K562 (cell line): ENCODE data around the gene TTC24. TPM values are rescaled to one million over a fixed set of nuclear protein-coding genes. Genes with fewer than 3 reads are reported as not detected.
A peak's percentile ranks its signal among the peaks of the same experiment; 100 is the strongest.
"Not testable (repeated sequence)": the region's sequence is repeated elsewhere in the genome, so short reads cannot be mapped to it uniquely, and the experiment has no call there.

Source experiments
- ATAC-seq: fragments of 200-7000 bp; cut with Tn5 transposase; 3 replicates; pipeline ENCODE4 v1.9.1; 2020; ENCODE audit warnings: moderate library complexity
- BruUV-seq: library from RNA; stranded (reverse); fragments of 400-500 nt; replicated peaks from 2 replicates; lab custom pipeline; 2021; lab: Mats Ljungman, UMichigan
- CTCF ChIA-PET: fragments of 300-600 bp; formaldehyde crosslinking; extraction: SDS; loops from one replicate; lab custom pipeline; 2021; ENCODE audit warnings: low intra/inter-chr PET ratio; lab: Yijun Ruan, JAX
- POLR2A ChIA-PET: fragments of 300-600, 350-650 bp; sonication (Branson Sonifier 250); formaldehyde crosslinking; extraction: SDS; loops from one replicate; lab custom pipeline; 2021; ENCODE audit warnings: antibody characterized with exemption, inconsistent platforms; lab: Yijun Ruan, JAX
- DNase-seq, 4 experiments: peaks; one replicate each; pipeline versions ENCODE4 v3.0.0 to v3.0.0-alpha.2; 2011 to 2018; ENCODE audit warnings: low spot score in 3 of 4, mixed read lengths in 3 of 4; ENCODE audit errors: extremely low read depth in 1 of 4
- FAIRE-seq: peaks from 2 replicates; lab custom pipeline; 2011; peaks lifted over from hg19 to GRCh38; lab: Jason Lieb, UNC
- H2AFZ ChIP-seq: 2 replicates; pipeline ENCODE4 v1.6.0; 2011; ENCODE audit warnings: low read depth, low read length, control low read depth, inconsistent platforms
- H3K27ac ChIP-seq: fragments of 200-600 bp; 3 replicates; pipeline ENCODE4 v1.8.0; 2011; ENCODE audit warnings: low read depth, mild to moderate bottlenecking, control low read depth, inconsistent platforms, low read length, moderate library complexity, mixed read lengths; ENCODE audit errors: extremely low read depth
- H3K27me3 ChIP-seq, 2 experiments: fragments of 300-600 bp in 1 of 2; 2 replicates in 1 of 2; 3 replicates in 1 of 2; pipeline versions ENCODE4 v1.6.0 to v1.8.0; 2011; ENCODE audit warnings: inconsistent platforms in 2 of 2, low read length in 2 of 2, mild to moderate bottlenecking in 1 of 2, mixed read lengths in 1 of 2, moderate library complexity in 1 of 2; ENCODE audit not compliant: control insufficient read depth in 2 of 2, insufficient read depth in 2 of 2
- H3K36me3 ChIP-seq: fragments of 300-600 bp; 3 replicates; pipeline ENCODE4 v1.8.0; 2011; ENCODE audit warnings: mild to moderate bottlenecking, low read length, inconsistent platforms; ENCODE audit not compliant: control insufficient read depth, insufficient read depth
- H3K4me1 ChIP-seq, 2 experiments: fragments of 200-600 bp in 1 of 2; replicated peaks in 1 of 2; 2 replicates in 1 of 2; 3 replicates in 1 of 2; pipeline versions ENCODE4 v1.5.1 to v1.8.0; 2011; ENCODE audit warnings: inconsistent platforms in 2 of 2, low read length in 2 of 2, mild to moderate bottlenecking in 1 of 2, mixed read lengths in 1 of 2, moderate library complexity in 1 of 2; ENCODE audit not compliant: control insufficient read depth in 2 of 2, insufficient read depth in 2 of 2
- H3K4me2 ChIP-seq: 2 replicates; pipeline ENCODE4 v1.6.1; 2011; ENCODE audit warnings: low read length, control low read depth, inconsistent platforms, mixed read lengths; ENCODE audit not compliant: insufficient read depth
- H3K4me3 ChIP-seq: fragments of 200-600 bp; sonication (generic), shearing (Covaris generic); 2 replicates; pipeline ENCODE4 v1.5.1; 2016; ENCODE audit warnings: control low read depth, inconsistent platforms
- H3K79me2 ChIP-seq: fragments of 200-600 bp; 3 replicates; pipeline ENCODE4 v1.8.0; 2011; ENCODE audit warnings: low read length, inconsistent platforms; ENCODE audit not compliant: control insufficient read depth, insufficient read depth
- H3K9ac ChIP-seq, 2 experiments: 2 replicates each; pipeline versions ENCODE4 v1.6.0 to v1.6.1; 2011; ENCODE audit warnings: low read depth in 2 of 2, low read length in 2 of 2, control low read depth in 1 of 2, inconsistent platforms in 1 of 2, mild to moderate bottlenecking in 1 of 2, mixed read lengths in 1 of 2; ENCODE audit not compliant: insufficient read depth in 1 of 2
- H3K9me1 ChIP-seq: one replicate; pipeline ENCODE4 v1.6.0; 2011; ENCODE audit warnings: inconsistent platforms, mild to moderate bottlenecking, low read length, moderate library complexity; ENCODE audit not compliant: control insufficient read depth, insufficient read depth
- H3K9me3 ChIP-seq: replicated peaks from 2 replicates; pipeline ENCODE4 v1.5.1; 2011; ENCODE audit warnings: low read depth, low read length, inconsistent platforms; ENCODE audit not compliant: control insufficient read depth, insufficient read depth
- H4K20me1 ChIP-seq: replicated peaks from 2 replicates; pipeline ENCODE4 v1.6.1; 2011; ENCODE audit warnings: low read length, inconsistent platforms, mixed read lengths; ENCODE audit not compliant: control insufficient read depth, insufficient read depth
- ATF3 ChIP-seq, 2 experiments: fragments of 450-650 bp in 1 of 2; sonication (generic) in 1 of 2; formaldehyde crosslinking in 1 of 2; IDR thresholded peaks in 1 of 2; conservative IDR thresholded peaks in 1 of 2; 2 replicates each; pipeline versions ENCODE4 v1.6.1 to v1.8.1; 2016 to 2023; ENCODE audit warnings: mild to moderate bottlenecking in 2 of 2, moderate library complexity in 2 of 2, inconsistent platforms in 1 of 2, missing genetic modification reagents in 1 of 2
- C11orf30 ChIP-seq: fragments of 450-650 bp; IDR thresholded peaks from 2 replicates; pipeline ENCODE4 v1.6.1; 2016; ENCODE audit warnings: low read depth, mild to moderate bottlenecking
- CEBPG ChIP-seq, 3 experiments: fragments of 200-800 bp in 1 of 3; sonication (Bioruptor generic) in 1 of 3; sonication (generic) in 1 of 3; formaldehyde crosslinking in 1 of 3; IDR thresholded peaks in 2 of 3; conservative IDR thresholded peaks in 1 of 3; 2 replicates each; pipeline versions ENCODE4 v1.6.1 to v1.8.0; 2016 to 2022; ENCODE audit warnings: missing compliant biosample characterization in 2 of 3, missing genetic modification characterization in 2 of 3, mild to moderate bottlenecking in 1 of 3, missing genetic modification reagents in 1 of 3
- CREM ChIP-seq: IDR thresholded peaks from 2 replicates; pipeline ENCODE4 v1.6.1; 2014; ENCODE audit warnings: antibody characterized with exemption, low read depth
- FOXK2 ChIP-seq, 2 experiments: fragments of 450-650 bp; IDR thresholded peaks in 1 of 2; conservative IDR thresholded peaks in 1 of 2; 2 replicates each; pipeline ENCODE4 v1.6.1; 2016; ENCODE audit warnings: low read depth in 2 of 2, mild to moderate bottlenecking in 1 of 2
- MCM5 ChIP-seq: fragments of 450-650 bp; IDR thresholded peaks from 2 replicates; pipeline ENCODE4 v1.6.1; 2016; ENCODE audit warnings: low read depth
- NONO ChIP-seq, 2 experiments: fragments of 200-400 bp in 1 of 2; fragments of 450-650 bp in 1 of 2; formaldehyde crosslinking in 1 of 2; IDR thresholded peaks; 2 replicates each; pipeline ENCODE4 v1.6.1; 2017; ENCODE audit warnings: low read depth in 2 of 2, mild to moderate bottlenecking in 2 of 2, moderate library complexity in 2 of 2, low read length in 1 of 2
- RB1 ChIP-seq: fragments of 450-650 bp; IDR thresholded peaks from 2 replicates; pipeline ENCODE4 v1.6.1; 2017; ENCODE audit warnings: low read depth, mild to moderate bottlenecking
- SMARCA4 ChIP-seq: fragments of 450-650 bp; IDR thresholded peaks from 2 replicates; pipeline ENCODE4 v1.6.1; 2016
- STAG1 ChIP-seq: sonication (generic); formaldehyde crosslinking; IDR thresholded peaks from 2 replicates; pipeline ENCODE4 v1.5.0; 2020; ENCODE audit warnings: missing genetic modification reagents, borderline replicate concordance
- TAL1 ChIP-seq: fragments of 450-650 bp; IDR thresholded peaks from 2 replicates; pipeline ENCODE4 v1.6.1; 2016; ENCODE audit warnings: mild to moderate bottlenecking
- ZNF121 ChIP-seq: sonication (generic); formaldehyde crosslinking; conservative IDR thresholded peaks from 2 replicates; pipeline ENCODE4 v1.8.0; 2022; ENCODE audit warnings: missing genetic modification reagents
- ZNF174 ChIP-seq: fragments of 250-450 bp; sonication (Bioruptor Pico); IDR thresholded peaks from 2 replicates; pipeline ENCODE4 v1.4.0; 2020; ENCODE audit warnings: mild to moderate bottlenecking
- WGBS: fragments of 100-300 bp; shearing (Covaris generic); methylation state at CpG from one replicate; pipeline ENCODE4 v1.1.6; 2016; ENCODE audit warnings: low coverage, mixed read lengths; ENCODE audit not compliant: insufficient coverage; ENCODE audit errors: missing lambda C conversion rate; 5-methylcytosine and 5-hydroxymethylcytosine counted together
- in situ Hi-C: fragments of 300-500 bp; cut with MboI; formaldehyde crosslinking; loops from 4 replicates; pipeline ENCODE4 v1.15.0; 2018; ENCODE audit warnings: inconsistent platforms, mixed read lengths
- intact Hi-C: fragments of 100-400 bp; cut with micrococcal nuclease; formaldehyde crosslinking; loops from 2 replicates; pipeline ENCODE4 v1.14.2; 2022
- polyA plus RNA-seq, 8 experiments: library from polyadenylated mRNA; depleted of rRNA in 4 of 8; stranded (reverse) in 5 of 8; unstranded in 3 of 8; fragments of >200 nt; fragmentation: Nextera tagmentation in 2 of 8; fragmentation: Illumina TruSeq in 1 of 8; extraction: Ambion mirVana in 2 of 8; extraction: Trizol in 1 of 8; gene quantifications; 2 replicates each; pipeline versions ENCODE4 v1.2.1 to v1.2.3, GENCODE V29; 2011 to 2014; ENCODE audit warnings: inconsistent platforms in 1 of 8, missing spikeins in 1 of 8
- total RNA-seq, 7 experiments: library from RNA; depleted of rRNA in 6 of 7; stranded (reverse); fragments of >200 nt in 6 of 7; fragmentation: Illumina TruSeq in 2 of 7; extraction: Trizol in 2 of 7; gene quantifications; 2 replicates each; pipeline versions ENCODE4 v1.2.1 to v1.2.3, GENCODE V29; 2011 to 2021; ENCODE audit warnings: low replicate concordance in 1 of 7

The TTC24 gene
- total and polyA plus RNA-seq, 9 of the 15 experiments (the other 6 are each of a cell fraction or from before 2014, with no cell fraction given) = not detected

- WGBS = 6% methylated on average over 4 of the region's 4 CpGs
- H3K4me2 ChIP-seq, intact Hi-C loops, BruUV-seq, H2AFZ ChIP-seq, H3K79me2 ChIP-seq, H4K20me1 ChIP-seq, in situ Hi-C loops, H3K9me1 ChIP-seq, FAIRE-seq, DNase-seq, H3K4me3 ChIP-seq, ATAC-seq, H3K9ac ChIP-seq, H3K36me3 ChIP-seq, H3K27me3 ChIP-seq, H3K4me1 ChIP-seq, H3K27ac ChIP-seq, H3K9me3 ChIP-seq: not testable (repeated sequence)
- POLR2A ChIA-PET = interaction anchor here (0.6 kb wide), 1 partner anchor 21 kb away, joined by 3 read pairs; no protein-coding TSS in a partner anchor
- CTCF ChIA-PET = interaction anchor here (0.6 to 3.1 kb wide), 10 partner anchors 17 to 224 kb away, joined by 3 to 77 read pairs (median 5); partner anchors contain the start of gene MEF2D
Measured at GRCh38 chr1:156607344-156607743, 27.8 kb downstream of the TTC24 start.

GRCh38 chr1:156608036-156608674 is 28.6 kb downstream of the TTC24 start:
- peak; percentile 98 for ATAC-seq
- Histone ChIP-seq H4K20me1 (no peaks in the 10 kb centered on the region), H2AFZ (no peak overlapping the region), H3K4me3 (no peak overlapping the region), H3K9me1 (no peaks in the 10 kb centered on the region), H3K9ac (no peak overlapping the region), H3K9me3 (no peaks in the 10 kb centered on the region), H3K27me3 (no peaks in the 10 kb centered on the region), H3K79me2 (no peaks in the 10 kb centered on the region), H3K4me2 (no peak overlapping the region), H3K36me3 (no peaks in the 10 kb centered on the region), H3K27ac (no peak overlapping the region), H3K4me1 (peaks cover 0 to 2% of the 10 kb centered on the region in 2 experiments; a peak in 2 of 5 replicates)
- in situ Hi-C loops (no loop called here), intact Hi-C loops (loop anchor here (1.0 to 2.0 kb wide), 3 partner anchors 24 to 225 kb away; no protein-coding TSS in a partner anchor)
- BruUV-seq = no TSS peak
- ChIA-PET CTCF (interaction anchor here (0.6 to 3.1 kb wide), 14 partner anchors 20 to 225 kb away, joined by 3 to 77 read pairs (median 5); partner anchors contain the start of gene MEF2D), POLR2A (interaction anchor here (0.6 to 1.2 kb wide), 6 partner anchors 13 to 151 kb away, joined by 3 to 6 read pairs (median 4); partner anchors contain the start of gene NAXE)
- WGBS = 12% methylated on average over 7 of the region's 7 CpGs
- FAIRE-seq = peak; percentile 98
- peak; percentile 49 to 80 (median 61) for DNase-seq
- peak; percentile 37 to 61; a peak in 2 of 4 replicates for TF ChIP-seq FOXK2 (conservative IDR thresholded peaks at IDR 0.05 in 1 of 2, IDR thresholded peaks at IDR 0.05 in 1 of 2; ENCODE audit: low read depth in 2 of 2)
- peak; percentile 12; the same call in 1 of the 2 replicates for TF ChIP-seq STAG1 (CRISPR knock-in tag)
- TF ChIP-seq MCM5 = no peak
- TF ChIP-seq CEBPG (CRISPR knock-in tag; IDR thresholded peaks at IDR 0.05) = peak; percentile 86
- peak; percentile 39 to 45; a peak in 2 of 4 replicates for TF ChIP-seq CEBPG (tag; conservative IDR thresholded peaks at IDR 0.05 in 1 of 2, IDR thresholded peaks at IDR 0.05 in 1 of 2)
- TF ChIP-seq SMARCA4 = 0 out of 2 replicates have a peak, but pooled peaks have one; percentile 36
- TF ChIP-seq NONO (IDR thresholded peaks at IDR 0.05; ENCODE audit: low read depth in 2 of 2, low read length in 1 of 2) = no peak
- peak; percentile 59; the same call in 1 of the 2 replicates for TF ChIP-seq RB1
- TF ChIP-seq ZNF174 (CRISPR knock-in tag) = no peak
- TF ChIP-seq CREM = peak; percentile 41; the same call in 1 of the 2 replicates
- 0 out of 2 replicates have a peak, but pooled peaks have one; percentile 3 for TF ChIP-seq TAL1
- TF ChIP-seq C11orf30 = no peak
- TF ChIP-seq ATF3 (IDR thresholded peaks at IDR 0.05) = peak; percentile 49
- TF ChIP-seq ATF3 (CRISPR knock-in tag; conservative IDR thresholded peaks at IDR 0.05) = no peak
- no peak for TF ChIP-seq ZNF121 (CRISPR knock-in tag)
